ENCODE data around the gene CD46. TPM values are rescaled to one million over a fixed set of nuclear protein-coding genes. Genes with fewer than 3 reads are reported as not detected.

The CD46 gene
- total RNA-seq, 1 experiment from 2014 or later = 100 TPM

DNA sequence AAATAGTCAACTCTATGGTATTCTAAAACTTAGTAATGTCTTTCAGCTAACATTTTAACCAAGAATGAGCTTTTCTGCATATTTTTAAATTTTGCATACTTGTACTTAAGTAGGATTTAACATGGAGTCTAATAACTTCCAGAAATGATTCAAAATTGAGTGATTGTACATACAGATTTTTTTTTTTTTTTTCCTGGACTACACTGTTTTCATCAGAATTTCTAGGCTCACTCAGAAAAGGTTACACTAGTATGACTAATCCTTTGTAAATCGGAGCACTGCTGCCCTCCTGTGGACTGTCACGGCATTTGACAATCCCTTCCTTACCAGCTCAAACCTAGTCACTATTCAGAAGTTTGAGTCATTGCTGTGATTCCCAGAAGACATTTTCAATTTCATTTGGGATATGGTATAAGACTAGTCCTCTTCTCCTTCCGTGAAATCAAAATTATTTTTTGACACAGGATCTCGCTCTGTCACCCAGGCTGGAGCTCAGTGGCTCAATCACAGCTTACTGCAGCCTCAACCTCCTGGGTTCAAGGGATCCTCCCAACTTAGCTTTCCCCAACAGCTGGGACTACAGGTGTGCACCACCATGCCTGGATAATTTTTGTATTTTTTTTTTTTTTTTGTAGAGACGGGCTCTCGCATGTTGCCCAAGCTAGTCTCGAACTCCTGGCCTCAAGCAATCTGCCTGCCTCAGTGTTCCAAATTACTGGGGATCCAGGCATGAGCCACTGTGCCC, 45.5 kb downstream of the CD46 start:
- no peaks in the 10 kb centered on the region for H3K79me2 ChIP-seq (ENCODE audit: insufficient read depth, low read length)
- TF ChIP-seq SRF (IDR thresholded peaks at IDR 0.05; ENCODE audit: low read depth) = no peak
- TF ChIP-seq JUND (IDR thresholded peaks at IDR 0.05) = peak; percentile 20; the same call in 1 of the 2 replicates
- TF ChIP-seq FOSL1 (IDR thresholded peaks at IDR 0.05; ENCODE audit: low read depth) = peak; percentile 39; the same call in 1 of the 2 replicates
- no peak; the same call in 1 of the 2 replicates for TF ChIP-seq CBX3 (IDR thresholded peaks at IDR 0.05; ENCODE audit: low read depth)
- TF ChIP-seq, protein P1, sequence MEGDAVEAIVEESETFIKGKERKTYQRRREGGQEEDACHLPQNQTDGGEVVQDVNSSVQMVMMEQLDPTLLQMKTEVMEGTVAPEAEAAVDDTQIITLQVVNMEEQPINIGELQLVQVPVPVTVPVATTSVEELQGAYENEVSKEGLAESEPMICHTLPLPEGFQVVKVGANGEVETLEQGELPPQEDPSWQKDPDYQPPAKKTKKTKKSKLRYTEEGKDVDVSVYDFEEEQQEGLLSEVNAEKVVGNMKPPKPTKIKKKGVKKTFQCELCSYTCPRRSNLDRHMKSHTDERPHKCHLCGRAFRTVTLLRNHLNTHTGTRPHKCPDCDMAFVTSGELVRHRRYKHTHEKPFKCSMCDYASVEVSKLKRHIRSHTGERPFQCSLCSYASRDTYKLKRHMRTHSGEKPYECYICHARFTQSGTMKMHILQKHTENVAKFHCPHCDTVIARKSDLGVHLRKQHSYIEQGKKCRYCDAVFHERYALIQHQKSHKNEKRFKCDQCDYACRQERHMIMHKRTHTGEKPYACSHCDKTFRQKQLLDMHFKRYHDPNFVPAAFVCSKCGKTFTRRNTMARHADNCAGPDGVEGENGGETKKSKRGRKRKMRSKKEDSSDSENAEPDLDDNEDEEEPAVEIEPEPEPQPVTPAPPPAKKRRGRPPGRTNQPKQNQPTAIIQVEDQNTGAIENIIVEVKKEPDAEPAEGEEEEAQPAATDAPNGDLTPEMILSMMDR (IDR thresholded peaks at IDR 0.05 in 2 of 3, conservative IDR thresholded peaks at IDR 0.05 in 1 of 3; ENCODE audit: borderline replicate concordance in 1 of 3, insufficient read depth in 1 of 3, low read depth in 2 of 3, low read length in 2 of 3) = peak; percentile 69 to 83 (median 80)
- 0 out of 2 replicates have a peak, but pooled peaks have one; percentile 10 for TF ChIP-seq SP1 (IDR thresholded peaks at IDR 0.05; ENCODE audit: low read depth)
- no peak; the same call in 1 of the 2 replicates for TF ChIP-seq POLR2AphosphoS5 (IDR thresholded peaks at IDR 0.05; ENCODE audit: low read depth, low read length)
- peak; percentile 75 for TF ChIP-seq RAD21 (IDR thresholded peaks at IDR 0.05; ENCODE audit: low read depth)
- no peaks in the 10 kb centered on the region for H3K27me3 ChIP-seq (ENCODE audit: insufficient read depth, low read length)
- H3K9ac ChIP-seq (ENCODE audit: low read length) = no peak overlapping the region
- ATAC-seq = peak; percentile 93
- H3K36me3 ChIP-seq (ENCODE audit: control insufficient read depth in 1 of 2, insufficient read depth in 2 of 2, low read length in 2 of 2) = peaks cover 7 to 8% of the 10 kb centered on the region in 2 experiments; a peak in 2 of 4 replicates
- intact Hi-C loops (cut with micrococcal nuclease) = loop anchor here (1.0 kb wide), 1 partner anchor 86 kb away; no protein-coding TSS in a partner anchor
- TSS peak; percentile 8 for BruUV-seq (replicated peaks)
- no peak overlapping the region for H2AFZ ChIP-seq (ENCODE audit: low read depth, low read length, poor library complexity, severe bottlenecking)
- no peak overlapping the region for H3K4me3 ChIP-seq (replicated peaks in 1 of 2; ENCODE audit: low read depth in 1 of 2, low read length in 2 of 2)
- DNase-seq (ENCODE audit: low read depth, low spot score) = peak; percentile 54
- H4K20me1 ChIP-seq (ENCODE audit: insufficient read depth) = no peaks in the 10 kb centered on the region
- POLR2A ChIA-PET = interaction anchor here (1.2 kb wide), 1 partner anchor 86 kb away, joined by 3 read pairs; no protein-coding TSS in a partner anchor
- H3K9me3 ChIP-seq (ENCODE audit: control insufficient read depth in 1 of 2, insufficient read depth in 1 of 2, low read depth in 1 of 2, low read length in 2 of 2) = no peaks in the 10 kb centered on the region
- no peaks in the 10 kb centered on the region for H3K9me2 ChIP-seq (ENCODE audit: insufficient read depth)
- peaks cover 0 to 4% of the 10 kb centered on the region in 2 experiments; a peak in 1 of 4 replicates for H3K4me1 ChIP-seq (ENCODE audit: control insufficient read depth in 1 of 2, insufficient read depth in 2 of 2, low read length in 2 of 2)
- CTCF ChIA-PET = interaction anchor here (0.6 to 1.9 kb wide), 22 partner anchors 10 to 232 kb away, joined by 3 to 14 read pairs (median 4); no protein-coding TSS in a partner anchor
- no peak overlapping the region for H3K27ac ChIP-seq (ENCODE audit: low read depth, low read length)
- no peak overlapping the region for H3K4me2 ChIP-seq (ENCODE audit: low read length)
- RAD21 ChIA-PET (ENCODE audit: low non-redundant PET in 1 of 2, low total read pairs in 2 of 2, uncharacterized antibody in 2 of 2, unreplicated experiment in 2 of 2) = interaction anchor here (0.7 to 1.2 kb wide), 3 partner anchors 84 to 218 kb away, joined by 3 to 4 read pairs (median 3); no protein-coding TSS in a partner anchor

Measured in HCT116 (cell line).